ENCODE measurements around the gene PAH.

DNA sequence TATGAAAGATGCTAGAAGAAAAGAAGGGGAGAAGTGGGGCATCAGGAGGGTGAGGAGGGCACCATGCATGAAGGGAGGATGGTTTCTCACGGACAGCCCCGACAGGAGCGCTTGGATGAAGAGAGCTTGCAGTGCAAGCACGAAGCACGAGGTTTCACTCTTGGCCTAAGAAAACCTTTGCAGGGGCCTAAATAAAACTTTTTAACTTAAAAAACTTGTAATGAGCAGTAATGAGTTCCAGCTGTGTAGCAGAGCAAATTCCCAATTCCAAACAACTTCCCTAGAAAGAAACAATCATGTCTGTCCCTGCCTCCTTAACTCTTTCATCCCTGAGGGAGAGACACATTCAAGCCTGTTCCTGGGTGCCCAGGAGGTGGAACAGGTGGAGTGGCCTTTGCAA is 119.5 kb downstream of the PAH start:
- TF ChIP-seq, protein P1, sequence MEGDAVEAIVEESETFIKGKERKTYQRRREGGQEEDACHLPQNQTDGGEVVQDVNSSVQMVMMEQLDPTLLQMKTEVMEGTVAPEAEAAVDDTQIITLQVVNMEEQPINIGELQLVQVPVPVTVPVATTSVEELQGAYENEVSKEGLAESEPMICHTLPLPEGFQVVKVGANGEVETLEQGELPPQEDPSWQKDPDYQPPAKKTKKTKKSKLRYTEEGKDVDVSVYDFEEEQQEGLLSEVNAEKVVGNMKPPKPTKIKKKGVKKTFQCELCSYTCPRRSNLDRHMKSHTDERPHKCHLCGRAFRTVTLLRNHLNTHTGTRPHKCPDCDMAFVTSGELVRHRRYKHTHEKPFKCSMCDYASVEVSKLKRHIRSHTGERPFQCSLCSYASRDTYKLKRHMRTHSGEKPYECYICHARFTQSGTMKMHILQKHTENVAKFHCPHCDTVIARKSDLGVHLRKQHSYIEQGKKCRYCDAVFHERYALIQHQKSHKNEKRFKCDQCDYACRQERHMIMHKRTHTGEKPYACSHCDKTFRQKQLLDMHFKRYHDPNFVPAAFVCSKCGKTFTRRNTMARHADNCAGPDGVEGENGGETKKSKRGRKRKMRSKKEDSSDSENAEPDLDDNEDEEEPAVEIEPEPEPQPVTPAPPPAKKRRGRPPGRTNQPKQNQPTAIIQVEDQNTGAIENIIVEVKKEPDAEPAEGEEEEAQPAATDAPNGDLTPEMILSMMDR (IDR thresholded peaks at IDR 0.05) = no peak
- TF ChIP-seq KDM5A (IDR thresholded peaks at IDR 0.05) (no peak), ZSCAN20 (CRISPR knock-in tag; IDR thresholded peaks at IDR 0.05) (no peak), EP300 (IDR thresholded peaks at IDR 0.05) (no peak), POLR2A (IDR thresholded peaks at IDR 0.05; ENCODE audit: low read length) (no peak), MAZ (IDR thresholded peaks at IDR 0.05; ENCODE audit: borderline replicate concordance, low read depth, low read length) (no peak), JUN (IDR thresholded peaks at IDR 0.05) (no peak), GATA3 (IDR thresholded peaks at IDR 0.05; ENCODE audit: borderline replicate concordance) (no peak), RAD21 (conservative IDR thresholded peaks at IDR 0.05 in 1 of 2, IDR thresholded peaks at IDR 0.05 in 1 of 2) (no peak)
- TF ChIP-seq, protein P2, sequence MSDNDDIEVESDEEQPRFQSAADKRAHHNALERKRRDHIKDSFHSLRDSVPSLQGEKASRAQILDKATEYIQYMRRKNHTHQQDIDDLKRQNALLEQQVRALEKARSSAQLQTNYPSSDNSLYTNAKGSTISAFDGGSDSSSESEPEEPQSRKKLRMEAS (IDR thresholded peaks at IDR 0.05) = no peak
